ENCODE measurements around the gene CHST8.
"Not testable (repeated sequence)": the region's sequence is repeated elsewhere in the genome, so short reads cannot be mapped to it uniquely, and the experiment has no call there.

CHST8 gene

GRCh38 chr19:33812388-33813330, 190.9 kb downstream of the CHST8 start:
- no peak for DNase-seq (ENCODE audit: low read depth)

GRCh38 chr19:33813391-33814101, 191.8 kb downstream of the CHST8 start:
- DNase-seq (ENCODE audit: low read depth): no peak

GRCh38 chr19:33814181-33815165, 192.7 kb downstream of the CHST8 start:
- no peak for DNase-seq (ENCODE audit: low read depth)

- DNase-seq (ENCODE audit: low read depth): no peak
Measured at GRCh38 chr19:33815380-33816340, 193.9 kb downstream of the CHST8 start.

GRCh38 chr19:33818411-33818810, 196.7 kb downstream of the CHST8 start:
- DNase-seq (ENCODE audit: low read depth): no peak

GRCh38 chr19:33819078-33819477, 197.3 kb downstream of the CHST8 start:
- DNase-seq (ENCODE audit: low read depth): not testable (repeated sequence)

- DNase-seq (ENCODE audit: low read depth): no peak
Measured at GRCh38 chr19:33819506-33819879, 197.7 kb downstream of the CHST8 start.

- no peak for DNase-seq (ENCODE audit: low read depth)
Measured at GRCh38 chr19:33819880-33820781, 198.4 kb downstream of the CHST8 start.

- DNase-seq (ENCODE audit: low read depth): no peak
Measured at GRCh38 chr19:33821871-33822270, 200.1 kb downstream of the CHST8 start.
